GM10266 (cell line): ENCODE data around the gene HMGCL.

ENCODE experiments used
- DNase-seq: peaks from one replicate; pipeline ENCODE4 v3.0.0; 2012; ENCODE audit errors: extremely low spot score
- CTCF ChIP-seq: IDR thresholded peaks from 2 replicates; pipeline ENCODE4 v1.5.1; 2012; ENCODE audit warnings: mild to moderate bottlenecking, low read depth; ENCODE audit not compliant: control insufficient read depth, insufficient read depth; ENCODE audit errors: missing control alignments

Gene HMGCL

GRCh38 chr1:23768733-23769132 lies 56.5 kb downstream of the HMGCL start:
- TF ChIP-seq CTCF, result no peak
- no peak for DNase-seq

DNA sequence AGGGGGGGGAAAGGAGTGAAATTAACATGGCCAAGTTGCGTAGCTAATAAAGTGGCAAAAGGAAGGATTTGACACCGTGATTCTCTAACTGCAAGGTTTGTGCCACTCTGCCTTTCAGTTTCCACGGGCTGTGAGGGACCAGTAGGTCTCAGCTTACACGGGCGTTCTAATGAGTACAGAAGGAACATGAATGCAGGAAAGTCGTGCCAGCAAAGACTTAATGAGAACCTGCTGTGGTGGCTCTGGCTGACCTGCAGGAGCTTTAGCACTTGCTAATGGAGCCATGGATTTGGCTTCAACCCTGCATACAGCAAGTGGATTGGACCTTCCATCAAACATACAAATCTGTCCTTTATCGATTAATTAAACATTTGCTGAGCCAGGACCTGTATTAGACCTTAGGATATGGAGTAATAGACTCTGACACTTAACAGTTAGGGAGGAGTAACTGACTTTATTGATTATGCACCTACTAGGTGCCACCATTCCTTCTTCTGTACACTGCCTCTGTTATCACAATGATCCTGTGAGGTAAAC lies 62.1 kb downstream of the HMGCL start:
- TF ChIP-seq CTCF, result no peak
- no peak for DNase-seq

DNA sequence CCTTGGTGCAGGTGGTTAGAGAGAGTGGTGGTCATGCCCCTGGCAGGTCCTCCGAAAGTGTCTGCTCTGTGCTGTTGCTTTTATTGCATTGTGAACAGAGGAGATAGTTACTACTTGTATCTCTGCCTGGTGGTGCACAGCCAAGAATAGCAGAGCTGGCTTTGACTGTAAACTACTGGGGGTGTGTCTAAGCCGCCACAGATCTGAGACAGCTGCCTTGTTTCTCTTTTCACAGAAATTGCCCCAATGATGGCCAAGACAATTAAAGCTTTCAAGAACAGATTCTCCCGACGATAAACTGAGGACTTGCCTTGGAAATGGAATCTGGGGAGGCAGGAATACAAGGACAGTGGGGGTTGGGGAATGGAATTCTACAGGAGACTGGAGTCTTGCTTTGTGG lies 66.0 kb downstream of the HMGCL start:
- DNase-seq, result no peak
- TF ChIP-seq CTCF, result no peak

DNA sequence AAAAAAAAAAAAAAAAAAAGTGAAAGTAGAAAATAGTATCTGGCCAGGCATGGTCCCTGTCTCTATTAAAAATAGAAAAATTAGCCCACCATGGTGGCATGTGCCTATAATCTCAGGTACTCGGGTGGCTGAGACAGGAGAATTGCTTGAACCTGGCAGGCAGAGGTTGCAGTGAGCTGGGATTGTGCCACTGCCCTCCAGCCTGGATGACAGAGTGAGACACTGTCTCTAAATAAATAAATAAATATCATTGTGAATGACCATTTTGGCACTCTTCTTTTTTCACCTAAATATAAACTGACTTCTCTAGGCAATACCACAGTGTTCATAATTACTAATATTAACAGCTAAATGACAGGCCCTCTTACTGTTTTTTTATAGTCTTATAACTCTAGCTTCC lies 67.4 kb downstream of the HMGCL start:
- no peak for DNase-seq
- no peak for TF ChIP-seq CTCF

GRCh38 chr1:23756676-23757075 lies 68.6 kb downstream of the HMGCL start:
- no peak for TF ChIP-seq CTCF
- DNase-seq, result no peak

- no peak for TF ChIP-seq CTCF
- no peak for DNase-seq
These were observed 72.3 kb downstream of the HMGCL start for GRCh38 chr1:23752909-23753308.
